ENCODE results near the gene NDOR1.

- TF ChIP-seq, protein P1, sequence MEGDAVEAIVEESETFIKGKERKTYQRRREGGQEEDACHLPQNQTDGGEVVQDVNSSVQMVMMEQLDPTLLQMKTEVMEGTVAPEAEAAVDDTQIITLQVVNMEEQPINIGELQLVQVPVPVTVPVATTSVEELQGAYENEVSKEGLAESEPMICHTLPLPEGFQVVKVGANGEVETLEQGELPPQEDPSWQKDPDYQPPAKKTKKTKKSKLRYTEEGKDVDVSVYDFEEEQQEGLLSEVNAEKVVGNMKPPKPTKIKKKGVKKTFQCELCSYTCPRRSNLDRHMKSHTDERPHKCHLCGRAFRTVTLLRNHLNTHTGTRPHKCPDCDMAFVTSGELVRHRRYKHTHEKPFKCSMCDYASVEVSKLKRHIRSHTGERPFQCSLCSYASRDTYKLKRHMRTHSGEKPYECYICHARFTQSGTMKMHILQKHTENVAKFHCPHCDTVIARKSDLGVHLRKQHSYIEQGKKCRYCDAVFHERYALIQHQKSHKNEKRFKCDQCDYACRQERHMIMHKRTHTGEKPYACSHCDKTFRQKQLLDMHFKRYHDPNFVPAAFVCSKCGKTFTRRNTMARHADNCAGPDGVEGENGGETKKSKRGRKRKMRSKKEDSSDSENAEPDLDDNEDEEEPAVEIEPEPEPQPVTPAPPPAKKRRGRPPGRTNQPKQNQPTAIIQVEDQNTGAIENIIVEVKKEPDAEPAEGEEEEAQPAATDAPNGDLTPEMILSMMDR (IDR thresholded peaks at IDR 0.05; ENCODE audit: insufficient read depth, low read length, poor library complexity, severe bottlenecking) = no peak
- no peak for TF ChIP-seq EZH2phosphoT487 (conservative IDR thresholded peaks at IDR 0.05; ENCODE audit: low read length)
Observed at GRCh38 chr9:137164370-137165249, 40.9 kb upstream of the NDOR1 start.

All from SU-DHL-6 (cell line).